ENCODE data around the gene SLC24A4.

SLC24A4 gene

DNA sequence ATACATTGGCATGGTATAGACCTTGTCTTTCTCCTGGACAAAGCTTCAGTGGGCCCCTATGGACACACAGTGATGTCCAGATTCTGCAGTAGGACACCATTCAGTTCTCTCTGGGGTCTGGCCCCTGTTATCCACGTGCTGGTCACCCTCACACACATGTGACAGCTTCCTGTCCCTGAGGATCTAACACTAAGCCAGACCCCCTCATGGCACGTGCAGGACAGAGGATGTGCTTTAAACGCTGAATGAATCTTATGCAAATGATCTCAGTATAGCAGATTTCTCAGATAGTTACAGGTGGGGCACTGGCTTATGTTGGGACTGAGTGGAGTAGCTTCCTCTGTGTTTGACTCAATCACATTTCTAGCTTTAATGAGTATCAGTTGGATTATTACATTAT, 33.7 kb downstream of the SLC24A4 start:
- DNase-seq (ENCODE audit: low read depth, low spot score), result no peak
- no peak overlapping the region for H3K4me3 ChIP-seq (ENCODE audit: low read length)

DNA sequence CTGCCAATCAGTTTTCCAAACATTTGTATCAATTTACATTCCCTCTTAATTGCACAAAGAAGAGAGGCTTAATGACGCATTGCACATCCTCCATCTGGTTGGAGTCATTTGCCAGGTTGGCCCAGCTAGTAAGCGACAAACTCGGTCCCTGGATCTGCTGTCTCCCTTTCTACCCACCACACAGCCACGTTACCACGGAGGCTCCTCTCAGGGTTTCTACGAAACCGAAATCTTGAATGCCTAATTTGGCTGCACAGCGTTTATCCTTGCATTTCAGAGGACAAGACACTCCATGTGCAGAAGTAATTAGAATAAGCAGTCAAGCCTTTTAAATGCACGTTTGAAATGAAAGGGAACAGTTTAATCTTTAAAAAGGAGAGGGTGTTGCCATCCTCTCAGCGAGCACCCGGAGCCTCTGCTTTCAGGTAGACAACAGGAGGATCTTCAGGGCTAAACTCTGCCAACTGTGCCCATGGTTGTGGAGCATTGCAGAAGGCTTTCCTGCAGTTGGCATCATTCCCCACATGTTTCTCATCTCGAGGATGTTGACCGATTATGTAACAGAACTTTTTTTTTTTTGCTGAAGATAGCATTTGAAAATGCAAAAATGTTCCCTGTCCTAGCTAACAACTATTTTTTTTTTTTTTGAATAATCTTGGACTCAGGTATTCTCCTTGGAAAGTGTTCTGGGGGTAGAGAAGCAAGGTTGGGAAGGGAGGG, 37.8 kb downstream of the SLC24A4 start:
- H3K4me3 ChIP-seq (ENCODE audit: low read length), result no peak overlapping the region
- no peak for DNase-seq (ENCODE audit: low read depth, low spot score)

DNA sequence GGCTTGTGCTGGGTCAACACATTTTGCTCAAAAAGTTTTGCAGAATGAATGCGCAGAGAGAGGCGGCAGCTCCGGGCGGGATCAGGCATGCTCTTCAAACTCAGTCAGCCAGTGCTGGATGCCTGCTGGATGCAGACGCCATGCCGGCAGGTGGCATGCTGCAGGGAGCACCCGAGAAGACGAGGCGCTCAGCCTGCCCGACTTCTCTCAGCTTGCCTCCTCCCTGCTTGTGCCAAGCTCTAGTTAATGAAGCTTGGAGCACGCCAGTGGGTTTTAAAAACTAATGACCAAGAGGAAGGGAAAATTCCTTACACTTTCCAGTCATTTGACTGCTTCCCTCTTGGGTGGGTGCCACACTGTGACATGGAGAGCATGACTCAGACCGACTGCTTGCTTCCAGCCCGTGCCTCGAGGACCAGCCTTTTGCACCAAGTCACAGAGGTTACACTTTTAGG, 39.8 kb downstream of the SLC24A4 start:
- DNase-seq (ENCODE audit: low read depth, low spot score), result no peak
- no peak overlapping the region for H3K4me3 ChIP-seq (ENCODE audit: low read length)

DNA sequence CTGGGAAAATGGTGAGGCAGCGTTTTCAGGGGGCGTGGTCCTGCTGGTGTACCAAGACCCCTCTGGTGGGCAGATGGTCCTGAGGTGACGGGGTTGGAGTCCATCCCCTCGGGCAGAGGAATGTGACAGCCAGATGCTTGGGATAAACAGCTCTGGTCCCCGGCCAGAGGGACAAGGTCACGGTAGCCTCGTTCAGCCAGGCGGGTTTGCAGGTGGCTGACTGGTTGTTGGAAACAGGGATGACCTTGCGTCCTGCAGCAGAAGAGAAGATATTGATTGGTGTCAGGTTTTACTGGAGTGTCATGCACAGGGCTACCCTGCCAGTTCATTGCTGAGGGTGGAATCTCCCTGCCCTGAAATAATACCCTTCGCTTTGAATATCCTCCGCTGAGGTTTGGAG, 43.3 kb downstream of the SLC24A4 start:
- no peak for DNase-seq (ENCODE audit: low read depth, low spot score)

GRCh38 chr14:92368001-92368400, 45.0 kb downstream of the SLC24A4 start:
- no peak for DNase-seq (ENCODE audit: low read depth, low spot score)
- H3K4me3 ChIP-seq (ENCODE audit: low read length), result no peak overlapping the region

More for the DNA sequence above, 43.3 kb downstream of the SLC24A4 start:
- no peak overlapping the region for H3K4me3 ChIP-seq (ENCODE audit: low read length)

DNA sequence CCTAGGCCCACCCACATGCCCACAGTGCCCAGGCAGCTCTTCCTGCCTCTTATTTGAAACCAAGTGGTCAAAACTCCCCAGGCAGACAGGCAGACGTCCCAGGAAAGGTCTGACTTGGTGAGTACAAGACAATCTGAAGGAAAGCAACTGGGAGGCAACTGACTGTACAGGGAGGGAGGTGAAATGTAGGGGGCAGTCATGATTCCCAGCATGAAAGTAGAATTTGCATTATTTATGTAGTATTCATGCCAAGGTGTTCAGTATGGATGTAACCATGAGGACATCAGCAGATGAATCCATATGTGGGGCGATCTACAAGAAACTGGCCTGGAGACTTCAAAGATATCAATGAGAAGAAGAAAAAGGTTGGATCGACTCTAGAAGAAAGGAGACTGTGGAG, 46.1 kb downstream of the SLC24A4 start:
- no peak overlapping the region for H3K4me3 ChIP-seq (ENCODE audit: low read length)
- DNase-seq (ENCODE audit: low read depth, low spot score), result no peak

GRCh38 chr14:92372230-92372629, 49.3 kb downstream of the SLC24A4 start:
- no peak overlapping the region for H3K4me3 ChIP-seq (ENCODE audit: low read length)
- DNase-seq (ENCODE audit: low read depth, low spot score), result no peak

DNA sequence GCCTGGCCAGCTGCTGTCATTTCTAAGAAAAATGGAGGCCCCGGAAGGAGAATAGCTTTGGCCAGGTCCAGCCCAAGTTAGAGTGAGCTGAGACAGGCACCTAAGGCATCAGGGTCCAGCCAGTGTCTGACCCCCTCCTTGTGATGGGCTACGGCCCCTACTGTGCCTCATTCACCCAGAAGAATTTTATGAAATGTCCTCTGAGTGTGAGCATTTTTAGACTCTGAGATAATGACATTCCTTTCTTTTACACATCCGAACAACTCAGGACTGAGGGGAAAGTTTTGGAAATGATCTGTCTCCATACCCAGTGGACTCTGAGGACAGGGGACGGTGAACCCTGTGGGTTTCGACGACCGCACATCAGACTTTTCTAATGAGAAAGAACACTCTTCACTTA, 50.4 kb downstream of the SLC24A4 start:
- no peak for DNase-seq (ENCODE audit: low read depth, low spot score)

GRCh38 chr14:92380131-92380530, 57.2 kb downstream of the SLC24A4 start:
- DNase-seq (ENCODE audit: low read depth, low spot score), result no peak
- no peak overlapping the region for H3K4me3 ChIP-seq (ENCODE audit: low read length)

More for the DNA sequence above, 50.4 kb downstream of the SLC24A4 start:
- H3K4me3 ChIP-seq (ENCODE audit: low read length), result no peak overlapping the region

DNA sequence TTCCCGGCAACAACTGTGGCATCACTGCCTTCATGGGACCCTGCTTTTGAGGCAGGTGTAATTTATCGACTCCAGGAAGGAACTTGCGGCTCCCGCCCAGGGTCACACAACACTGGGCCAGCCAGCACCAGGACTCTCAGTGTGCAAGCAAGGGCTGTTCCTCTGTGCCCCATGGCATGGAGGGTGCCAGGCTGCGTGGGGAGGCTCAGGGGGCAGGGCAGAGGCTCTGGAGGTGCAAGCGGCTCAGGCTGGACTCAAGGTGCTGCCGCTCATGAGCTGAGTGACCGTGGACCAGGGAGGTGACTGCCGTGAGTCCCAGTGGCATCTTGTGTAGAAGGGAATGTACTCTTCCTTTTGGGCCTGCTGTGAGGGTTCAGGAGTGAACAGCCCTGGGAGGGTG, 57.6 kb downstream of the SLC24A4 start:
- H3K4me3 ChIP-seq (ENCODE audit: low read length), result no peak overlapping the region
- no peak for DNase-seq (ENCODE audit: low read depth, low spot score)

DNA sequence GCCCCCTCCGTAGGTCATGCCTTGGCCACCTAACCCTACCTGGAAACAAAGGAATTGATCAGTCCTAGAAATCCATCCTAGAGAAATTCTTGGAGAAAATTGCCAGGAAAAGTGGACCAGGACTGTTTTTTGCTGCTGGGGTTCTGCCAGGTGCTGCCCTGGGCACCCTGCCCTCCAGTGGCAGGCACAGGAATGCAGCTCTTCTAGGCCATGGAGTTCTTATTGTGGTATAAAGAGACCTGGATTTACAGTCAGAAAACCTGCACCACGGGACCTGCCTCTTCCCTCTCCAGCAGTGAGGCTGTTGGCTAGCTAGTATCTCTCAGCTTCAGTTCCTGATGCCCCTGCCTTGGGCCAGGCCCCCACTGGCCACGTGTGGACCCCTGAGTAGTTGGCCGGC, 59.7 kb downstream of the SLC24A4 start:
- no peak overlapping the region for H3K4me3 ChIP-seq (ENCODE audit: low read length)
- DNase-seq (ENCODE audit: low read depth, low spot score), result no peak

GRCh38 chr14:92383805-92384204, 60.8 kb downstream of the SLC24A4 start:
- DNase-seq (ENCODE audit: low read depth, low spot score), result no peak
- no peak overlapping the region for H3K4me3 ChIP-seq (ENCODE audit: low read length)

GRCh38 chr14:92384461-92385133, 61.6 kb downstream of the SLC24A4 start:
- DNase-seq (ENCODE audit: low read depth, low spot score), result no peak
- H3K4me3 ChIP-seq (ENCODE audit: low read length), result no peak overlapping the region

DNA sequence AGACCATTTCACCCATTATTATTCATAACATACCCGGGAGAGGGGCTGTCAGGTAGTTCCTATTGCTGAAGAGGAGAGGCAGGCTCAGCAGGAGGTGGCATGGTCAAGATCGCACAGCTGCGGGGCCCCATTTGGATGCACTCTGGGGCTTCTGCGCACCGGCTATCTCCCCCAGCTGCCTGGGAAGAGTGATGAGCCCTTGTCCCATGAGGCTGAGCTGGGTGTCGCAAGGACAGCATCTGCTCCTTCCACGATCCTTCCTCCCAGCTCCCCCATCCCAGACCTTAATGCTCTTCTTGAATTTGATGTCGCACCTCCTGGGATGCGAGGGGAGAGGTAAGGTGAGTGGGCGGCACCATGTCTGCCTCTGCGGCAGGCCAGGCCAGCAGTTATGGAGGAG, 62.6 kb downstream of the SLC24A4 start:
- no peak overlapping the region for H3K4me3 ChIP-seq (ENCODE audit: low read length)
- DNase-seq (ENCODE audit: low read depth, low spot score), result no peak

DNA sequence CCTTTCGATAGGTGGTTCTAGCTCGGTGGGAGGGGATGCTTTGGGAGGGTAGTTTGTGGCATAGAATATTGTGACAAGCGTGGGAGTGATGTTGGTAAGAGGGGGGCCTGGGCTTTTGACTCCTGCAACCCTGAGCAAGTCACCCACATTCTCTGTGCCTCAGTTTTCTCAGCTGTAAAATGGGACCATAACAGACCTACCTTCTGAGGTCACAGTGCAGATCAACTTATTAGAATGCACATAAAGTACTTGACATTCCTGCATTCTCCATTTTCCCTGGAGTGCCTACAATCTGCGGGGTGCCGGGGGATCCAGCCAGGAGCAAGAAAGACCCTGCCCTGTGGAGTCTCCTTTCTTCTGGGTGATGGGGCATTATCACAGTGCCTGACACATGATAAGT, 63.2 kb downstream of the SLC24A4 start:
- H3K4me3 ChIP-seq (ENCODE audit: low read length), result no peak overlapping the region
- DNase-seq (ENCODE audit: low read depth, low spot score), result no peak

- no peak for DNase-seq (ENCODE audit: low read depth, low spot score)
Observed at GRCh38 chr14:92386637-92387036, 63.7 kb downstream of the SLC24A4 start.

GRCh38 chr14:92387578-92387977, 64.6 kb downstream of the SLC24A4 start:
- no peak for DNase-seq (ENCODE audit: low read depth, low spot score)
- H3K4me3 ChIP-seq (ENCODE audit: low read length), result no peak overlapping the region

More at GRCh38 chr14:92386637-92387036, 63.7 kb downstream of the SLC24A4 start:
- H3K4me3 ChIP-seq (ENCODE audit: low read length), result no peak overlapping the region

- no peak for DNase-seq (ENCODE audit: low read depth, low spot score)
- H3K4me3 ChIP-seq (ENCODE audit: low read length), result no peak overlapping the region
Observed at GRCh38 chr14:92389598-92390158, 66.7 kb downstream of the SLC24A4 start.

DNA sequence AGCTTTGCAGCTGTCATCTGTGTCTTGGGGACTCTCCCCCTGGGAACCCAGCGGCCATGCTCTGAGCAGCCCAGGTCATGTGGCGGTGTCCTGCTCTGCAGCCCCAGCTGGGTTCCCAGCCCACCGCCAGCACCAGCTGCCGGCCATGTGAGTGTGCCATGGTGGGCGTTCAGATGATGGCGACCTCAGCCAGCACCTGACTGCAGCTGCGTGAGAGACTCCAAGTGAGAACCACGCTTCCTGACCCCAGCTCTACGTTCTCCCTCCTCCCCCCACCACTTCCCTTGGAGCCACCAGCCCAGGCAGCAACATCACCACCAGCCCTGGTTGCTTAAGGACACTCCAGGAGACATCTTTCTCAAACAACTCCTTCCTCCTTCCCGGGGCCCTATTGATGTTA, 68.8 kb downstream of the SLC24A4 start:
- H3K4me3 ChIP-seq (ENCODE audit: low read length), result no peak overlapping the region
- DNase-seq (ENCODE audit: low read depth, low spot score), result no peak

GRCh38 chr14:92392711-92393110, 69.7 kb downstream of the SLC24A4 start:
- DNase-seq (ENCODE audit: low read depth, low spot score), result no peak
- H3K4me3 ChIP-seq (ENCODE audit: low read length), result no peak overlapping the region

All from Jurkat, Clone E6-1 (cell line).